GM10266 (cell line): ENCODE measurements around the gene MRPL21.

Experiments used
- DNase-seq: peaks from one replicate; pipeline ENCODE4 v3.0.0; 2012; ENCODE audit errors: extremely low spot score
- TF ChIP-seq, protein P1 (sequence below): IDR thresholded peaks from 2 replicates; pipeline ENCODE4 v1.5.1; 2012; ENCODE audit warnings: mild to moderate bottlenecking, low read depth; ENCODE audit not compliant: control insufficient read depth, insufficient read depth; ENCODE audit errors: missing control alignments

The MRPL21 gene

DNA sequence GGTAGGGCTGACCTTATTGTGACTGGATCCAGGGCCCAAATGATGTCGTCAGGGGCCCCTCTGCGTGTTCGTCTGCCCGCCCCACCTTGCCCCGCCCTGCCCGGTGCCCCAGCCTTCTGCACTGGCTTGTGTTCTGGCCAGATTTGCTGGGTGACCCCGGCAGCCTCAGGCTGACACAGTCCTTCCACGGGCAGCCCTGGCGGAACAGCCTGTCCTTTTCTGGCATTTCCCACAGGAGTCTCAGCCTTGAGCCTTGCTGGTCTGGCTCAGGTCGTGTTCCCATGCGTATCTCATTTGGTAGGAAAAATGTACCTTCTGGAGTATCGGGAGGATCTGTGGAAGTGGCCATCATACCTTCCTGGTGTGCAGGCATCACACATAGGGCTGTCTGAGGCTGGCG is 31.0 kb upstream of the MRPL21 start:
- DNase-seq, result no peak
- TF ChIP-seq, protein P1, sequence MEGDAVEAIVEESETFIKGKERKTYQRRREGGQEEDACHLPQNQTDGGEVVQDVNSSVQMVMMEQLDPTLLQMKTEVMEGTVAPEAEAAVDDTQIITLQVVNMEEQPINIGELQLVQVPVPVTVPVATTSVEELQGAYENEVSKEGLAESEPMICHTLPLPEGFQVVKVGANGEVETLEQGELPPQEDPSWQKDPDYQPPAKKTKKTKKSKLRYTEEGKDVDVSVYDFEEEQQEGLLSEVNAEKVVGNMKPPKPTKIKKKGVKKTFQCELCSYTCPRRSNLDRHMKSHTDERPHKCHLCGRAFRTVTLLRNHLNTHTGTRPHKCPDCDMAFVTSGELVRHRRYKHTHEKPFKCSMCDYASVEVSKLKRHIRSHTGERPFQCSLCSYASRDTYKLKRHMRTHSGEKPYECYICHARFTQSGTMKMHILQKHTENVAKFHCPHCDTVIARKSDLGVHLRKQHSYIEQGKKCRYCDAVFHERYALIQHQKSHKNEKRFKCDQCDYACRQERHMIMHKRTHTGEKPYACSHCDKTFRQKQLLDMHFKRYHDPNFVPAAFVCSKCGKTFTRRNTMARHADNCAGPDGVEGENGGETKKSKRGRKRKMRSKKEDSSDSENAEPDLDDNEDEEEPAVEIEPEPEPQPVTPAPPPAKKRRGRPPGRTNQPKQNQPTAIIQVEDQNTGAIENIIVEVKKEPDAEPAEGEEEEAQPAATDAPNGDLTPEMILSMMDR, result no peak

DNA sequence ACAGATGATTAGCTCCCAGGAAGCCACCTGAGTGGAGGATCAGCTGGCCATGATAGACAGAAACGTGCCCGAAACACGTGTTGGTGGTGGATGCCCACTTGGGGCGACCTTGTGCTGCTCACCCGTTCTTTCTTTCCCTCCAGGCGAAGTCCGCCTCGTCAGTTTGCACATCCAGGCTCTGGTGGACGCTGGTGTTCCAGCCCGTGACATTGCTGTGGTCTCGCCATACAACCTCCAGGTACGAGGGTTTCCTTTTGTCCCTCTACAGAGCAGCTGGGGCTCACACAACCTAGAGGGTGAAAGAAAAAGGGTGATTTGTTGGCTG is 30.7 kb upstream of the MRPL21 start:
- no peak for DNase-seq
- TF ChIP-seq, protein P1, result no peak

DNA sequence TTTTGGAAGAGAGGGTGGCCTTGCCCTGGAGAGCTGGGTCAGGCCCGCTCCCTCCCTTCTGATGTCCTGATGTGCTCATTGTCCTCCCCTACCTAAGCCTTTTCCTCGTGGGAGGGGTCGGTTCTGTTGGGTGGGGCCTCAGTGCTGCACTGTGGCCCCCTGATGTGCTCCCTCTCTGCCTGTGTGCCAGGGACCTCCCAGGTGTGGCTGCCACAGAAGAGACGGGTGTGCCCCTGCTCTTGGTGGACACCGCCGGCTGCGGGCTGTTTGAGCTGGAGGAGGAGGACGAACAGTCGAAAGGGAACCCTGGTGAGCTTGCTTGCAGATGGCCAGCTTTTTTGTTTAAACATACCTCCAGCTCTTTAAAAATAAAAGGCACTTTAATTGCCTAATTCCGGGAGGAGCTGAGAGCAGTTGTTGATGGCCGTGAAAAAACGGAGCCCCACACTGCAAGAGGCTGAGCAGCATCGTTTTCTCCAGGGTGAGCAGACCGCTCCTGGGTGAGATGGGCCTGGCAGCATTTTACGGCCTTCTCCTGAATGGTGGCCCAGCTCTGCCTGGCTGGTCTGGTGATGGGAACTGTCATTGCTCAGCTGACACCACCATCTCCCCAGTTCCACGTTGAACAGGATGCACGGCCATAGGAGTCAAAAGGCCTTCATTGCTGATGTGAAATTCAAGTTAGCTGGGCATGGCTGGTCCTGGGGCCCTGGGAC is 30.1 kb upstream of the MRPL21 start:
- TF ChIP-seq, protein P1, result no peak
- DNase-seq, result no peak

DNA sequence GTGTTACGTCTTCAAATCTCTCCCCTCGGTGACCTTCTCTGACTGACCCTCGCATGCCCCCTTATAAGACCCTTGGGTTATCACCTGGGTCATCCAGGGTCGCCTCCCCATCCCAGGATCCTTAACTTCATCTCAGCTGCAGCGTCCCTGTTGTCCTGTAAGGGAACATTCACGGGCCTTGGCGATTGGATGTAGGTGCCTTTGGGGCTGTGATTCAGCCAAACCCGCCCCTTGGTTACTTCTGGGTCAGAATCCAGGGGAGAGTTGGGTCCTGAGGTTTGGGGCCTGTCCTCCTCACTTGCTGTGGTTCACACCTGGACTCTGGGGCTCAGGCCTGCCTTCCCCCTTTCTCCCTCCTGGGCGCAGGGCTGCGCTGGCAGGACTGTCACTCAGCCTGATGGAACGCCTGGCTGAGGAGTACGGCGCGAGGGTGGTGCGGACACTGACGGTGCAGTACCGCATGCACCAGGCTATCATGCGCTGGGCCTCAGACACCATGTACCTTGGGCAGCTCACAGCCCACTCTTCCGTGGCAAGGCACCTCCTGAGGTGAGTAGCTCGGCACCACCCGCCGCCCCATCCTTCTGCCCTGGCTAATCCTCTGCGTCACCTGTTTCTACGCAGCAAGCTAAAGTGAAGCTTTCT is 29.4 kb upstream of the MRPL21 start:
- no peak for DNase-seq
- TF ChIP-seq, protein P1, result no peak

GRCh38 chr11:68932358-68932757 is 28.7 kb upstream of the MRPL21 start:
- TF ChIP-seq, protein P1, result no peak
- no peak for DNase-seq

- DNase-seq, result no peak
- TF ChIP-seq, protein P1, result no peak
These were observed 28.3 kb upstream of the MRPL21 start for GRCh38 chr11:68931911-68932310.
